Neural cell (in vitro differentiated cells): ENCODE results near the gene ESCO1.

ENCODE experiments used
- CTCF ChIP-seq: fragments of 450-650 bp; IDR thresholded peaks from 2 replicates; pipeline ENCODE4 v1.5.1; 2014; ENCODE audit warnings: antibody characterized with exemption, mild to moderate bottlenecking, moderate library complexity; ENCODE audit not compliant: poor library complexity, severe bottlenecking
- EP300 ChIP-seq: fragments of 450-650 bp; conservative IDR thresholded peaks from 2 replicates; pipeline ENCODE4 v1.6.1; 2014; ENCODE audit warnings: antibody characterized with exemption, mild to moderate bottlenecking, moderate library complexity; ENCODE audit not compliant: poor library complexity, severe bottlenecking
- EZH2 ChIP-seq: fragments of 200-600, 300-800 bp; shearing (Covaris generic), sonication (generic); IDR thresholded peaks from 2 replicates; pipeline ENCODE4 v1.6.1; 2014; ENCODE audit warnings: antibody characterized with exemption, low read length, borderline replicate concordance, mild to moderate bottlenecking; ENCODE audit not compliant: insufficient read depth, poor library complexity, severe bottlenecking
- MXI1 ChIP-seq: fragments of 450-650 bp; conservative IDR thresholded peaks from 2 replicates; pipeline ENCODE4 v1.6.1; 2014; ENCODE audit warnings: antibody characterized with exemption, mild to moderate bottlenecking; ENCODE audit not compliant: poor library complexity, severe bottlenecking
- POLR2AphosphoS5 ChIP-seq: IDR thresholded peaks from 2 replicates; pipeline ENCODE4 v1.6.1; 2012
- RAD21 ChIP-seq: fragments of 450-650 bp; conservative IDR thresholded peaks from 2 replicates; pipeline ENCODE4 v1.6.1; 2014; ENCODE audit warnings: antibody characterized with exemption, mild to moderate bottlenecking, moderate library complexity
- REST ChIP-seq: IDR thresholded peaks from 2 replicates; pipeline ENCODE4 v1.6.1; 2012; ENCODE audit warnings: borderline replicate concordance
- SMC3 ChIP-seq: fragments of 450-650 bp; conservative IDR thresholded peaks from 2 replicates; pipeline ENCODE4 v1.6.1; 2014; ENCODE audit warnings: antibody characterized with exemption, mild to moderate bottlenecking, moderate library complexity; ENCODE audit not compliant: poor library complexity
- TAF1 ChIP-seq: IDR thresholded peaks from 2 replicates; pipeline ENCODE4 v1.6.1; 2012; ENCODE audit warnings: low read depth

GRCh38 chr18:21525916-21526315 lies 74.6 kb downstream of the ESCO1 start:
- TF ChIP-seq CTCF (no peak), MXI1 (no peak), EP300 (no peak), REST (no peak), POLR2AphosphoS5 (no peak), EZH2 (no peak), TAF1 (no peak), SMC3 (no peak), RAD21 (no peak)
